Esophagus squamous epithelium (tissue), 4 donors: ENCODE data around the gene SCAF8.

Experiments
- POLR2A ChIP-seq, 4 donors: fragments of 450-650 bp; IDR thresholded peaks; one replicate each; pipeline ENCODE4 v1.6.1; 2017; ENCODE audit warnings: antibody characterized with exemption in 4 of 4, mild to moderate bottlenecking in 4 of 4, moderate library complexity in 3 of 4
- TF ChIP-seq, protein P1 (sequence below), 6 experiments: fragments of 450-650 bp in 4 of 6; fragments of 200-600 bp in 2 of 6; sonication (generic) in 2 of 6; IDR thresholded peaks; one replicate each; pipeline ENCODE4 v1.5.1; 2016 to 2019; ENCODE audit warnings: antibody characterized with exemption in 6 of 6, mild to moderate bottlenecking in 4 of 6, moderate library complexity in 4 of 6

DNA sequence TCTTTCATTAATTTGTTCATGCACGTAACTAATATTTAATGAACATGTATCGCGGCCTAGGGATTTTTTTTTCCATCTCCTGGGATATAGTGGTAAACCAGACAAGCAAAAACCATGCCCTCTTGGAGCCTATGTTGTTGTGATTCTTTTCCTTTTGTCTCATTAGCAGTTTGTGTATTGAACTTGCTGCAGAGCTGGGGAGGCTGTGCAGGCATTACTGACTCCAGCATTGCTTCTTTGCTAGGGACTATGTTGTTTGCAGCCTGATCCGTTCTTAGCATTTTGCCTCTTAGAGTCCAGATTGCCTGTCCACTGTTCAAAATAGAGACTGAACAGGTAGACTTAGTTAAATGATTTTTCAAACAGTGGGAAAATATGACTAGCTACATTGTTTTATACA lies 9.7 kb downstream of the SCAF8 start:
- TF ChIP-seq, protein P1, sequence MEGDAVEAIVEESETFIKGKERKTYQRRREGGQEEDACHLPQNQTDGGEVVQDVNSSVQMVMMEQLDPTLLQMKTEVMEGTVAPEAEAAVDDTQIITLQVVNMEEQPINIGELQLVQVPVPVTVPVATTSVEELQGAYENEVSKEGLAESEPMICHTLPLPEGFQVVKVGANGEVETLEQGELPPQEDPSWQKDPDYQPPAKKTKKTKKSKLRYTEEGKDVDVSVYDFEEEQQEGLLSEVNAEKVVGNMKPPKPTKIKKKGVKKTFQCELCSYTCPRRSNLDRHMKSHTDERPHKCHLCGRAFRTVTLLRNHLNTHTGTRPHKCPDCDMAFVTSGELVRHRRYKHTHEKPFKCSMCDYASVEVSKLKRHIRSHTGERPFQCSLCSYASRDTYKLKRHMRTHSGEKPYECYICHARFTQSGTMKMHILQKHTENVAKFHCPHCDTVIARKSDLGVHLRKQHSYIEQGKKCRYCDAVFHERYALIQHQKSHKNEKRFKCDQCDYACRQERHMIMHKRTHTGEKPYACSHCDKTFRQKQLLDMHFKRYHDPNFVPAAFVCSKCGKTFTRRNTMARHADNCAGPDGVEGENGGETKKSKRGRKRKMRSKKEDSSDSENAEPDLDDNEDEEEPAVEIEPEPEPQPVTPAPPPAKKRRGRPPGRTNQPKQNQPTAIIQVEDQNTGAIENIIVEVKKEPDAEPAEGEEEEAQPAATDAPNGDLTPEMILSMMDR (IDR thresholded peaks at IDR 0.05): no peak
- TF ChIP-seq POLR2A (IDR thresholded peaks at IDR 0.05): no peak
